GM19240 (cell line): ENCODE results near the gene TRIP12.
"Not testable (repeated sequence)": the region's sequence is repeated elsewhere in the genome, so short reads cannot be mapped to it uniquely, and the experiment has no call there.

ENCODE experiments used
- DNase-seq: peaks from one replicate; pipeline ENCODE4 v3.0.0; 2011; ENCODE audit warnings: low spot score; ENCODE audit not compliant: insufficient read length

The TRIP12 gene

GRCh38 chr2:229774237-229774636 is 147.6 kb downstream of the TRIP12 start:
- DNase-seq = no peak

- no peak for DNase-seq
Measured at GRCh38 chr2:229768235-229768634, 153.6 kb downstream of the TRIP12 start.

GRCh38 chr2:229765721-229766120 is 156.1 kb downstream of the TRIP12 start:
- no peak for DNase-seq

DNA sequence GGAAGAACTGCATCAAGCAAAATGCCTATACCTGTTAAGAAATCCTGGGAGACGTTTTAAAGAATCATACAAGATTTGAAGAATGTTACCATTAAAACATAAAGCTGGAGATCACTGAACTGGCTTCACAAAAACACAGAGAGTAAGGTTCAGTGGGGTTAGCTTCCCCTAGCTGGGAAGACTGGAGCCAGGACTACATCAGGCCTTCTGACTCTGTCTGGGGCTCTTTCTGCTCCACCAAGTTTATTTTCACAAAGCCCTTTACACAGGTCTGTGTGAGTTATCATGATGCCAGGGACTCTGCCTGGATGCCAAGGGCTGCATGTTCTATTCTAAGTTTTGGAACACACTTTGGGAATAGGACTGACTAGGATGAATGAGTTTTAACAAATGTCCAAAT is 160.1 kb downstream of the TRIP12 start:
- no peak for DNase-seq

GRCh38 chr2:229757462-229757861 is 164.3 kb downstream of the TRIP12 start:
- DNase-seq = not testable (repeated sequence)

GRCh38 chr2:229752970-229753729 is 168.7 kb downstream of the TRIP12 start:
- no peak for DNase-seq

- DNase-seq = no peak
Measured at GRCh38 chr2:229749779-229750178, 172.0 kb downstream of the TRIP12 start.

DNA sequence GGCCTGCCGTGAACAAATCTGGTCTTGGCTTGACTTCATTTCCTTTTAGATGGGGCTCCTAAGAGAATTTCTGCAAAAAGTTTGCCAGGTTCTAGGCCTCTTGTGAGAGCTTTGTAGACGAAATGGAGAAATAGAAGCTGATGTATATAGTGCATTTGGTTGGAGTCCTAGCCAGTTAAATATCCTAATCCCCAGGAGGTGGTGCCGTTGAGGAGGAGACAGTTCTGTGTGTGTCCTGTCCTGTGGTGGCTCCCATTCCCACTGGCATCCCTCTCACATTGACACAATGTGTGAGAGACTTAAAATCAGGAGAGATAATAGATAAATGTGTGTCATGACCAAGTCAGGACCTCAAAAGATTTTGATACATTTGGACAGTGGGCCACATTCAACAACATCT is 172.9 kb downstream of the TRIP12 start:
- DNase-seq = no peak

DNA sequence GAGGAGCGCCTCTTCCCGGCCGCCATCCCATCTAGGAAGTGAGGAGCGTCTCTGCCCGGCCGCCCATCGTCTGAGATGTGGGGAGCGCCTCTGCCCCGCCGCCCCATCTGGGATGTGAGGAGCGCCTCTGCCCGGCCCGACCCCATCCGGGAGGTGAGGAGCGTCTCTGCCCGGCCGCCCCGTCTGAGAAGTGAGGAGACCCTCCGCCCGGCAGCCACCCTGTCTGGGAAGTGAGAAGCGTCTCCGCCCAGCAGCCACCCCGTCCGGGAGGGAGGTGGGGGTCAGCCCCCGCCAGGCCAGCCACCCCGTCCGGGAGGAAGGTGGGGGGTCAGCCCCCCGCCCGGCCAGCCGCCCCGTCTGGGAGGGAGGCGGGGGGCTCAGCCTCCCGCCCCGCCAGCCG is 179.1 kb downstream of the TRIP12 start:
- DNase-seq = not testable (repeated sequence)

DNA sequence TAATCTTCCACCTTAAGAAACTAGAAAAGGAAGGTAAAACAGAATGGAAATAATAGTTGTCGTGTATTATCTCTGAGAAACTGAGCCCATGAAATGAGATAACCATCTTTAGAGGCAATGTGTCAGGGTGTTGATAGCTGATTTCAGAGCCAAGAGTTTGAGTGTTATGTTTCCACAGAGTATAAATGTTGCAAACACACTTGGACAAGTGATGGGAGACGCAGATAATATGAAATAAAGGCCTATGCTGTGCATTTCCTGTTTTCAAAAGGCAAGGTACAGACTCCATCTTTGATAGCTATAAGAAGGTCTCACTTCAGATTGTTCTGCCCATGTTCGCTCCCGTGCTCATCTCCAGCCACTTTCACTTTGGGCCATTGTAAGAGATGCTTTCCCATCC is 181.5 kb downstream of the TRIP12 start:
- no peak for DNase-seq

GRCh38 chr2:229738024-229738625 is 183.7 kb downstream of the TRIP12 start:
- DNase-seq = no peak

- no peak for DNase-seq
Measured at GRCh38 chr2:229734410-229734809, 187.4 kb downstream of the TRIP12 start.

- no peak for DNase-seq
Measured at GRCh38 chr2:229733611-229734245, 188.1 kb downstream of the TRIP12 start.

DNA sequence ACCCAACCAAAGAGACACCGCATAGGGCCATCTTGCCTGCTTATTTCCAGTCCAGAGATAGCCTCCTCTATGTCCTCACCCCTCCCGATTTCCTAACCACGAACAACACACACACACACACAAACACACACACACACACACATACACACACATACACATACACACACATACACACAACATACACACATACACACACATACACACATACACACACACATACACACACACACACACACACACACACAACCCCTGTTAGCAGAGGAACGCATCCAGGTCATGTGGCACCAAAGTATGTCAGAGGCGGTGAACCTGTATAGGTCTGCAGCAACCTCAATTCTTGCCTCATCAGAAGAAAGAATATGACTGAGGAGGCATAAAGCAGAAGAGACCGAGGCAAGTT is 188.9 kb downstream of the TRIP12 start:
- no peak for DNase-seq

DNA sequence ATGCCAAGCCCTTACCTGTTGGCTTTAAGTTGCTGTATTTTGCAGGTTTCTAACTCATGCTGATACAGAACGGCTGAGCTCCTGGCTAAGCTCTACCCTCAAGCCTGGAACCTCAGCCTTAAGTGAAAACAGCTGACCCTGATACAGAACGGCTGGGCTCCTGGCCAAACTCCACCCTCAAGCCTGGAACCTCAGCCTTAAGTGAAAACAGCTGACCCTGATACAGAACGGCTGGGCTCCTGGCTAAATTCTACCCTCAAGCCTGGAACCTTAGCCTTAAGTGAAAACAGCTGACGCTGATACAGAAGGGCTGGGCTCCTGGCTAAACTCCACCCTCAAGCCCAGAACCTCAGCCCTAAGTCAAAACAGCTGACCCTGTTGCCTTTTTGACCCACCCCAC is 189.9 kb downstream of the TRIP12 start:
- DNase-seq = no peak

DNA sequence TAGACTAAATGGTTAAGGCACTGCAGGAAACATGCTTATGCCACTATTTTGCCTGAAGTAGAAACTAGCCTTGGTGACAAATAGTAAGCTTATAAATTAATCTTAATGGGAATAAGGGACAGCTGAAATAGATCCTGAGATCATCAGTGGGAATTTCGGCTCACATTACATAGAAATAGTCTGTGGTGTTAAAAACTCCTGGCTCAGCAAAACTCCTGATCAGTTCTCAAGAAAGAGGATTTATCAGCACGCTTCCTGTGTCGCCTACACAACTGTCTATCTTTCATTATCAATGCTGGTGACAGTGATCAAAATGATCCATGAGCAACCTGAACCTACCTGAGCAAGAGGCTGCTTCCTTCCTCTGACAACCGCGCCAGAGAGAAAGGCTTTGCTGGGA is 190.4 kb downstream of the TRIP12 start:
- DNase-seq = no peak

DNA sequence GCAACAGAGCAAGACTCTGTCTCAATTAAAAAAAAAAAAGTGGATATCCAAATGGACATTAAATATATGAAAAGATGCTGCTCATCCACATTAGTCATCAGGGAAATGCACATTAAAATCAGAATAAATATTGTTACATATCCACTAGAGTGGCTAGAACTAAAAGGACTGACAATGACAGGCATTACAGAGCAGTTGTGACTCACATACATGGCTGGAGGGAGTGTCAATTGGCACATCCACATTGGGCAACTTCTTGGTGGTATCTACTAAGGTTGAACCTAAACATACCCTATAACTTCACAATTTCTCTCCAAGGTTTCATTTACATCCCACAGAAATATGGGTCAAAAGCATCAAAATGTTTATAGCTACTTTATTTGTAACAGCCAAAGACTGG is 193.4 kb downstream of the TRIP12 start:
- no peak for DNase-seq

DNA sequence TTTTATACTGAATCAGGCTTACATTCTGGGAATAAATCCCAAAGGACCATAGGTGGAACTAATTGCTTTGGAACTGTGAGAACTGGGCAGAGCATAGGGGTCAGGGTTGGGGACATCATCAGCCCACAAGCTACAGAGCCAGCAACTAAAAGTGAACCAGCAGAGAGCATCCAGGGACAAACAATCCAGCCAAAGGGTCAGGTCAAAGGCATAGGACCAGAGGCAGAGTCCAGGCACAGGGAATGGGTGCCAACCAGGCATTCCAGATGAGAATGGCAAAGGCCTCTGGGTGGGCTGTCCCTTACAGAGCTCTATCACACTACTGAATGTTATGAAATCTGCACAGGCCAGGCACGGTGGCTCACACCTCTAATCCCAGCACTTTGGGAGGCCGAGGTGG is 195.2 kb downstream of the TRIP12 start:
- DNase-seq = no peak

DNA sequence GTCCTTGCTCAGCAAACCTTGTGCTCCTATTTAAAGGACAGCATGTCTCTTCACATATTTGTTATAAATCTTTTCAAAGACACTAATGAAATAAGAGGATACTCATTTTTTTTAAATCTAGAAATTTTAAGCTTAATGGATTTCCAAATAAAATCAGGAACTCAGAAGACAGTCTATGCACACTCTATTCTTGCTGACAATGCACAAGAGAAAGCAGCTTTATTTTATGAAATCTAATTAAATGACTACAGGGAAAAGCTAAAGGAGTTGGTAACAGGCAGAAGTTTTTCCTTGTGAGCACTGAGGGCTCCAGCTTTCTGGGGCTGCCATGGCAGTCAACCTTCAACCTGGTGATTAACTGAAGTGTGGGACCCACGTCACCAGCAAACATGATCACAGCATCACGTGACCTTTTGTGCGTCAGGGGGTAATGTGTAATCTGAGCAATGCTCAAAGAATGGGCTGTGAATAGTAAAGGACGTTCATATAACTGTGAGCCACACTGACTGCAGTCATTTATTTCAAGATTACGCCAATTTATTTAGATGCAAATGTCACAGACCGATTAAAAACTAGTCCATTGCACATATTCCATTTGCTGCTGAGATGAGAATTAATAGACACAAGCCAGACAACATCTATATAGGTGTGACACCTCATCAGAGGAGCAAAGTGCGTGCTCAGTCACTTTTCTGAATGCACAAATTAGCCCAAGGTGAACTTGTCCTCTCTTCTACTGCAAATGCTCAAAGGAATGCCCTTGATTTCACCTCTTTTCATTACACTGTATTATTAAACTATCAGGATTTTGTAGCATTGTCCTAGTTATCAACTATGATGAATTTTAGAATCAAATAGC is 195.9 kb downstream of the TRIP12 start:
- no peak for DNase-seq

- not testable (repeated sequence) for DNase-seq
Measured at GRCh38 chr2:229723192-229723591, 198.6 kb downstream of the TRIP12 start.

DNA sequence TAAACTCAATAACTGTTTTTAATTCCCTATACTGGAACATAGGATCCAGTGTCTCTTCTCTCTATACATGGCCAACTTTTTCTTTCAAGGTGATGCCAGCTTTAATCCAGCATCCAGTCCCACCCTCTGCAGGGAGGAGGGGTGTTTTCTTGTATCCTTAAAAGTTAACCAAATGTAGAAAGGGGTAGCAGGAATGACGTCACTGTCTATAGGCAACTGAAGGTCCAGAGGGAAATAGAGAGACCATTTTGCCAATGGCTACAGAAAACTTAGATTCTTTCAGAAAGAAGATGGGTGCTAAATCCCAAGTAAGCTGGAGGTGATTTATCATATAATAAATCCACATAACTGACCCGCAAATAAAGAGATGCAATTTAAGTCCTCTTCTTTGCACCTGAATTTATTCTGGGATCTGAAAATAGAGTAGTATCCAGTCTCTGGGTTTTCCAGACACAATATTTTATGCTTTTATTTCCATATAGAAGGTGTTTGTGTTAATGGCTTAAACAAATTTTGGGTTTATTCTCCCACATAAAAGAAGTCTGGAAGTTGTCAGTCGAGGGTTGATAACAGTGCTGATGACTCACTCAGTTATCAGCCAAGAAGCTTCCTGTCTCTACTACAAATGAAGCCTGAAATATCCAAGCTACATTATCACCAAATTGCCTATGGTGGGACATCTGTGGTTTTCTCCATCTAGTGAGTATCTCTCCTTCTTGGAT is 201.7 kb downstream of the TRIP12 start:
- no peak for DNase-seq
